ENCODE results near the gene NDUFV1. TPM values are rescaled to one million over a fixed set of nuclear protein-coding genes. Genes with fewer than 3 reads are reported as not detected.
A peak's percentile ranks its signal among the peaks of the same experiment; 100 is the strongest.

NDUFV1 gene
- total and polyA plus RNA-seq, 9 donors: 126 to 173 (median 149) TPM

GRCh38 chr11:67646535-67647336, 40.0 kb downstream of the NDUFV1 start:
- DNase-seq: no peak
- 82% methylated on average over 22 of the region's 24 CpGs for WGBS (ENCODE audit: insufficient coverage)
- H3K9me3 ChIP-seq (replicated peaks; ENCODE audit: control insufficient read depth, low read depth, low read length): peaks cover 2% of the 10 kb centered on the region
- H3K27me3 ChIP-seq (ENCODE audit: control insufficient read depth, insufficient read depth, low read length): peaks cover 13% of the 10 kb centered on the region
- no peak overlapping the region for H3K27ac ChIP-seq (ENCODE audit: low read length)
- no peak overlapping the region for H3K4me3 ChIP-seq (ENCODE audit: low read length)
- no peaks in the 10 kb centered on the region for H3K4me1 ChIP-seq (ENCODE audit: control insufficient read depth, insufficient read depth, low read length)
- H3K36me3 ChIP-seq (ENCODE audit: control insufficient read depth, insufficient read depth, low read length): no peaks in the 10 kb centered on the region

DNA sequence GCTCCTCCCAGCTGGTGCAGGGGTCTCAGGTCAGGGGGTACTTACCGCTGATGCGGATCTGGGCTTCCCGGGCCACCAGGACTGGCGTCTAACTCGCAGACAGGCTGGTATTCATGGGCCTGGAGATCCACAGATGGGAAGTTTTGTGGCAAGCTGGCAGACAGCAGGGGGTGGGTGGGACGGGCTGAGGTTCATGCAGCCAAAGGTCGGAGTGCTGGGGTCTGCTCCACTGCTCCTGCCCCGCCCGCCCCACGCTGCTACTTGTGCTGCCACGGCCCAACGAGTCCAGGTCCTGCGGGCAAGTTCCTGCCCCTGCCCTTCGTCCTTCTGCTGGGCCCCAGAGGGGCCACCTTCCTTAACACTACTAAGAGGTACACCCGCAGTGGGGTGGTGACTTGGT, 40.7 kb downstream of the NDUFV1 start:
- H3K27me3 ChIP-seq (ENCODE audit: control insufficient read depth, insufficient read depth, low read length): peaks cover 13% of the 10 kb centered on the region
- WGBS (ENCODE audit: insufficient coverage): 57% methylated on average over 14 of the region's 15 CpGs
- H3K27ac ChIP-seq (ENCODE audit: low read length): no peak overlapping the region
- H3K4me1 ChIP-seq (ENCODE audit: control insufficient read depth, insufficient read depth, low read length): no peaks in the 10 kb centered on the region
- H3K36me3 ChIP-seq (ENCODE audit: control insufficient read depth, insufficient read depth, low read length): no peaks in the 10 kb centered on the region
- H3K9me3 ChIP-seq (replicated peaks; ENCODE audit: control insufficient read depth, low read depth, low read length): peaks cover 2% of the 10 kb centered on the region
- DNase-seq: no peak
- no peak overlapping the region for H3K4me3 ChIP-seq (ENCODE audit: low read length)

DNA sequence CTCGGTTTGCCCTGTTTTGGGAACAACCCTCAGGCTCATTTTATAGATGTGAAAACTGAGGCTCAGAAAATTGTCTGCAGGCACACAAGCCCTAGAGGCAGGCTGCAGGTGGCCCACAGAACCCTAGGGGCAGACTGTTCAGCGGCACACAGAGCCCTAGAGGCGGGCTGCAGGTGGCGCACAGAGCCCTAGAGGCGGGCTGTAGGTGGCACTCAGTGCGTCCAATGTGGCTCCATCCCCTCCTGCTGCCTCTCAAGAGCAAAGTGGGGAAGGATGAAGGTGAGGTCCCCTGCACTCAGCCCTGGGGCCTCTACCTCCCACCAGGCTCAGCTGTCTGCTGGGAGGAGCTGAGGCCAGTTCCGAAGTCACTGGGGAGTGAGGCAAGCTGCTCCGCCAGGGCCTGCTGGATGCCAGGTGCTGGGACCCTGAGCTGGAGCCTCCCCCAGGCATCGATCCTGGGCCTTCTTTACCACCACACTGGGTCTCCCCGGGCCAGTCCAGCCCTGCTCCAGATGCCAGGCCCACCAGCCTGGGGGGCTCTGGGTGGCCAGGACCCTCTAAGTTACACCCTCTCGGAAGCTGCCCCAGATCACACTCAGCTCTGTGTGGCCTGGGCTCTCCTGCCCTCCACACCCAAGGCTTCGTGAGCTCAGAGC, 41.5 kb downstream of the NDUFV1 start:
- Histone ChIP-seq H3K9me3 (replicated peaks; ENCODE audit: control insufficient read depth, low read depth, low read length) (peaks cover 2% of the 10 kb centered on the region), H3K27me3 (ENCODE audit: control insufficient read depth, insufficient read depth, low read length) (peaks cover 13% of the 10 kb centered on the region), H3K36me3 (ENCODE audit: control insufficient read depth, insufficient read depth, low read length) (no peaks in the 10 kb centered on the region), H3K4me1 (ENCODE audit: control insufficient read depth, insufficient read depth, low read length) (no peaks in the 10 kb centered on the region), H3K4me3 (ENCODE audit: low read length) (no peak overlapping the region), H3K27ac (ENCODE audit: low read length) (no peak overlapping the region)
- DNase-seq: no peak
- 48% methylated on average over 10 of the region's 12 CpGs for WGBS (ENCODE audit: insufficient coverage)

GRCh38 chr11:67648796-67649613, 42.3 kb downstream of the NDUFV1 start:
- WGBS (ENCODE audit: insufficient coverage): 76% methylated on average over 7 of the region's 12 CpGs
- peaks cover 13% of the 10 kb centered on the region for H3K27me3 ChIP-seq (ENCODE audit: control insufficient read depth, insufficient read depth, low read length)
- no peak overlapping the region for H3K27ac ChIP-seq (ENCODE audit: low read length)

DNA sequence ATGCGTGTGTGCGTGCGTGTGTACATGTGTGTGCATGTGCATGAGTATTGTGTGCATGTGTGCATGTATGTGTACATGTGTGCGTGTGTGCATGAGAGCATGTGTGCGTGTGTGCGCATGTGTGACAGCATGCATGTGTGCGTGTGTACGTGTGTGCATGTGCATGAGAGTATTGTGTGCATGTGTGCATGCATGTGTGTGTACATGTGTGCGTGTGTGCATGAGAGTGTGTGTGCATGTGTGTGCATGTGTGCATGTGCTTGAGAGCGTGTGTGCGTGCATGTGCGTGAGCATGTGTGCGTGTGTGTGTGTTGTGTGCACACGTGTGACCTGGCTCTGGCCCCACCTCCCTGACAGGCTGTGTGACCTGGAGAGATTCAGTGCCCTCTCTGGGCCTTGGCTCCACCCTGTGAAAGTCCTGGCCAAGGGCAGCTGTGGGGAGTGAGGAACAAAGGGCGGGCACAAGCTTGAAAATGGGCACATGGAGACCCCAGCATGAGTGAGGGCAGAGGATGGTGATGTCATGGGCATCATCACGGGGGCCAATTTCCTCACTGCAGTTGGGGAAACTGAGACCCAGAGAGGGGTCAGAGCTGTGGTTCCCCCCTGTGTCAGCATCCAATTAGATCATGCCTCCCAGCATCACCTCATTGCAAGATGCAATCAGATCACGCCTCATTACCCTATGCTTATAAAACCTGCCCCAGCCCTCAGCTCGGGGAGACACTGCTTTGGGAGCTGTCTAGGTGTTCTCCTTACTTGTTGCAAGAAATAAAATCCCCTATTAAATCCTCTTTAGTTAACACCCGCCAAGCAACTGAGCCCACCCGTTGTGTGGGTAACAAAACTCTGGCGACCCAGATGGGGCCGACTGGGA, 43.1 kb downstream of the NDUFV1 start:
- Histone ChIP-seq H3K36me3 (ENCODE audit: control insufficient read depth, insufficient read depth, low read length) (no peaks in the 10 kb centered on the region), H3K4me3 (ENCODE audit: low read length) (no peak overlapping the region), H3K4me1 (ENCODE audit: control insufficient read depth, insufficient read depth, low read length) (no peaks in the 10 kb centered on the region), H3K27me3 (ENCODE audit: control insufficient read depth, insufficient read depth, low read length) (peaks cover 13% of the 10 kb centered on the region), H3K9me3 (replicated peaks; ENCODE audit: control insufficient read depth, low read depth, low read length) (no peaks in the 10 kb centered on the region), H3K27ac (ENCODE audit: low read length) (no peak overlapping the region)
- DNase-seq: no peak
- 84% methylated on average over 19 of the region's 22 CpGs for WGBS (ENCODE audit: insufficient coverage)

More at GRCh38 chr11:67648796-67649613, 42.3 kb downstream of the NDUFV1 start:
- no peak overlapping the region for H3K4me3 ChIP-seq (ENCODE audit: low read length)
- peaks cover 1% of the 10 kb centered on the region for H3K9me3 ChIP-seq (replicated peaks; ENCODE audit: control insufficient read depth, low read depth, low read length)
- DNase-seq: peak; percentile 64
- no peaks in the 10 kb centered on the region for H3K36me3 ChIP-seq (ENCODE audit: control insufficient read depth, insufficient read depth, low read length)
- H3K4me1 ChIP-seq (ENCODE audit: control insufficient read depth, insufficient read depth, low read length): no peaks in the 10 kb centered on the region

DNA sequence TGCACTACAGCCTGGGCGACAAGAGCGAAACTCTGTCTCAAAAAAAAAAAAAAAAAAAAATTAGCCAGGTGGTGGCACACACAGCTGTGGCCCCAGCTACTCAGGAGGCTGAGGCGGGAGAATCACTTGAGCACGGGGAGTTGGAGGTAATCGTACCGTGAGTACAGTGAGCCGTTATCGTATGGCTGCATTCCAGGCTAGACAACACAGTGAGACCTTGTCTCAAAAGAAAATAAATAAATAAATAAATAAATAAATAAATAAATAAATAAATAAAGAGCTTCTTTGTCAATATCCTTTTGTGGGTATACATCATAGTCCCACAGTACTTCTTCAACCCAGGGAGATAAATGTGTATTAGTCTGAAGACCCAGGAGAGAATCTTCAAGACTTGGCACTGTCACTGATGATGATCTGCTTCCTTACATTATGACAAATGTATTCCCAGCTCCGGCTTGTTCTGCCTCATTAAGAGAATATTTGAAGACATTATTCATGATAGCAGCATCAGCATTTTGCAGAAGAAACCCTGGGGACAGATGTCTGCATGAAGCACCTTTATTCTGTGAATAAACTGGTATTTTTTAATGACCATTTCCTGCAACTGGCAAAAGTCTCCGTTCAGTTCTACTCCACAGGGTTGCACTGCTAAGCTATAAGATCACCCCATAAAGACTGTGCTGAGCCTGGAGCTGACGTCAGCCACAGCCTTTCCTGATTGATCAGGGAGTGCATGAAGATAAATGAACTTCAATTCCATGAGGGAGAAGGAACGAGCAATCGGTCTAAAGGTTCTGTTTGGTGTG, 45.4 kb downstream of the NDUFV1 start:
- Histone ChIP-seq H3K36me3 (ENCODE audit: control insufficient read depth, insufficient read depth, low read length) (no peaks in the 10 kb centered on the region), H3K4me3 (ENCODE audit: low read length) (no peak overlapping the region), H3K9me3 (replicated peaks; ENCODE audit: control insufficient read depth, low read depth, low read length) (no peaks in the 10 kb centered on the region), H3K4me1 (ENCODE audit: control insufficient read depth, insufficient read depth, low read length) (no peaks in the 10 kb centered on the region), H3K27ac (ENCODE audit: low read length) (no peak overlapping the region), H3K27me3 (ENCODE audit: control insufficient read depth, insufficient read depth, low read length) (peaks cover 13% of the 10 kb centered on the region)
- DNase-seq: no peak
- WGBS (ENCODE audit: insufficient coverage): 100% methylated on average over 2 of the region's 13 CpGs

DNA sequence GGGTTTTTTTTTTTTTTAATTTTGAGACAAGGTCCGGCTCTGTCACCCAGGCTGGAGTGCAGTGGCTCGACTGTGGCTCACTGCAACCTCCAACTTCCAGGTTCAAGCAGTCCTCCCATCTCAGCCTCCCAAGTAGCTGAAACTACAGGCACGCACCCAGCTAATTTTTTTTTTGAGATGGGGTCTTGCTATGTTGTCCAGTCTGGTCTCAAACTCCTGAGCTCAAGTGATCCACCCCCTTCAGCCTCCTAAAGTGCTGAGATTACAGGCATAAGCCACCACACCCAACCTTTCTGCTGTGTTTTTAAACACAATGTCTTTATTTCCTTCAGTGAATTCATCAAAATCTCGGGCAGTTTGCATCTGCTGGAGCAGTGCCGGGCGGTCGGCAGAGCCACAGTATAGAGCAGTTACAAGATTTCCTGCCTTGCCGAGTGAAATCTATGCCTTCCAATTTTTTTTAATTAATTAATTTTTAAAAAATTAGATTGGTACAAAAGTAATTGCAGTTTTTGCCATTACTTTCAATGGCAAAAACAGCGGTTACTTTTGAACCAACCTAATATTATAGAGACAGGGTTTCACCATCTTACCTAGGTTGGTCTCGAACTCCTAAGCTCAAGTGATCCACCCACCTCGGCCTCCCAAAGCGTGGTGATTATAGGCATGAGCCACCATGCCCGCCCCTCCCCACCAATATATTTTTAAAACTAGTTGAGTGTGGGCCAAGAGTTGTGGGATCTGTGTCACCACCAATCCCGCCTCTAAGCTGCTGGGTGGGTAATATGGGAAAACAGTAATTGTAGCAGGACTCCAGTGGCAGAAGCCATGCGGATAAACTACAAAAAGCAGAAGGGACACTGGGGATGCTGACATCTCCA, 46.5 kb downstream of the NDUFV1 start:
- no peaks in the 10 kb centered on the region for H3K36me3 ChIP-seq (ENCODE audit: control insufficient read depth, insufficient read depth, low read length)
- DNase-seq: no peak
- H3K4me1 ChIP-seq (ENCODE audit: control insufficient read depth, insufficient read depth, low read length): no peaks in the 10 kb centered on the region
- no peak overlapping the region for H3K4me3 ChIP-seq (ENCODE audit: low read length)
- H3K9me3 ChIP-seq (replicated peaks; ENCODE audit: control insufficient read depth, low read depth, low read length): no peaks in the 10 kb centered on the region
- peaks cover 9% of the 10 kb centered on the region for H3K27me3 ChIP-seq (ENCODE audit: control insufficient read depth, insufficient read depth, low read length)
- WGBS (ENCODE audit: insufficient coverage): 80% methylated on average over 2 of the region's 15 CpGs
- H3K27ac ChIP-seq (ENCODE audit: low read length): no peak overlapping the region

- H3K27me3 ChIP-seq (ENCODE audit: control insufficient read depth, insufficient read depth, low read length): peaks cover 9% of the 10 kb centered on the region
- H3K4me1 ChIP-seq (ENCODE audit: control insufficient read depth, insufficient read depth, low read length): no peaks in the 10 kb centered on the region
- no peak overlapping the region for H3K27ac ChIP-seq (ENCODE audit: low read length)
- no peaks in the 10 kb centered on the region for H3K9me3 ChIP-seq (replicated peaks; ENCODE audit: control insufficient read depth, low read depth, low read length)
- no peak overlapping the region for H3K4me3 ChIP-seq (ENCODE audit: low read length)
- no peak for DNase-seq
- no peaks in the 10 kb centered on the region for H3K36me3 ChIP-seq (ENCODE audit: control insufficient read depth, insufficient read depth, low read length)
- WGBS (ENCODE audit: insufficient coverage): 59% methylated on average over 3 of the region's 9 CpGs
These were observed 47.5 kb downstream of the NDUFV1 start for GRCh38 chr11:67654225-67654624.

All from muscle of leg (tissue), 11 donors.